Measurements from ENCODE around the gene ACD.

DNA sequence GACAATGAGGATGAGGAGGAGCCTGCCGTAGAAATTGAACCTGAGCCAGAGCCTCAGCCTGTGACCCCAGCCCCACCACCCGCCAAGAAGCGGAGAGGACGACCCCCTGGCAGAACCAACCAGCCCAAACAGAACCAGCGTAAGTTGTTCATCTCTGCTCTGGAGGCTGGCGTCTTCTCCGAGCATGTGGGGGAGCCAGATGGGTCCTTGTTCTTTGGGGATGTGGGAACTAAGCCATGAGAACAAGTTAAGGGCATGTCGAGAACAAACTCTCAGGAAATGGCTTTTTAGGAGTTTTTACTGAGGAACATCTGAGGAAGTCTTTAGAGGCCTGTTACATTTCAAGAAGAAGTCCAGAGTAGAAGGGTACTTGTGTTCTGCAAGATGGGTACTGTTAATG, 23.3 kb downstream of the ACD start:
- TF ChIP-seq, protein P1, sequence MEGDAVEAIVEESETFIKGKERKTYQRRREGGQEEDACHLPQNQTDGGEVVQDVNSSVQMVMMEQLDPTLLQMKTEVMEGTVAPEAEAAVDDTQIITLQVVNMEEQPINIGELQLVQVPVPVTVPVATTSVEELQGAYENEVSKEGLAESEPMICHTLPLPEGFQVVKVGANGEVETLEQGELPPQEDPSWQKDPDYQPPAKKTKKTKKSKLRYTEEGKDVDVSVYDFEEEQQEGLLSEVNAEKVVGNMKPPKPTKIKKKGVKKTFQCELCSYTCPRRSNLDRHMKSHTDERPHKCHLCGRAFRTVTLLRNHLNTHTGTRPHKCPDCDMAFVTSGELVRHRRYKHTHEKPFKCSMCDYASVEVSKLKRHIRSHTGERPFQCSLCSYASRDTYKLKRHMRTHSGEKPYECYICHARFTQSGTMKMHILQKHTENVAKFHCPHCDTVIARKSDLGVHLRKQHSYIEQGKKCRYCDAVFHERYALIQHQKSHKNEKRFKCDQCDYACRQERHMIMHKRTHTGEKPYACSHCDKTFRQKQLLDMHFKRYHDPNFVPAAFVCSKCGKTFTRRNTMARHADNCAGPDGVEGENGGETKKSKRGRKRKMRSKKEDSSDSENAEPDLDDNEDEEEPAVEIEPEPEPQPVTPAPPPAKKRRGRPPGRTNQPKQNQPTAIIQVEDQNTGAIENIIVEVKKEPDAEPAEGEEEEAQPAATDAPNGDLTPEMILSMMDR (IDR thresholded peaks at IDR 0.05 in 4 of 5, conservative IDR thresholded peaks at IDR 0.05 in 1 of 5): no peak
- TF ChIP-seq POLR2A (IDR thresholded peaks at IDR 0.05): no peak

All from gastrocnemius medialis (tissue), 4 donors.